SJSA1 (cell line): Measurements from ENCODE around the gene LSM10. TPM values are rescaled to one million over a fixed set of nuclear protein-coding genes. Genes with fewer than 3 reads are reported as not detected.
A peak's percentile ranks its signal among the peaks of the same experiment; 100 is the strongest.

Experiments
- DNase-seq, 2 experiments: peaks; one replicate each; pipeline ENCODE4 v3.0.0-alpha.2; 2015 to 2020; ENCODE audit warnings: low spot score in 2 of 2, low read depth in 1 of 2
- H3K27ac ChIP-seq: fragments of 250-450 bp; sonication (Bioruptor Pico); 2 replicates; pipeline ENCODE4 v1.5.1; 2020; ENCODE audit warnings: mild to moderate bottlenecking, moderate library complexity
- H3K27me3 ChIP-seq: fragments of 250-450 bp; sonication (Bioruptor Pico); replicated peaks from 2 replicates; pipeline ENCODE4 v1.5.1; 2020; ENCODE audit warnings: mild to moderate bottlenecking, moderate library complexity
- H3K36me3 ChIP-seq: fragments of 250-450 bp; sonication (Bioruptor Pico); 2 replicates; pipeline ENCODE4 v1.5.1; 2020; ENCODE audit warnings: mild to moderate bottlenecking
- H3K4me1 ChIP-seq: fragments of 250-450 bp; sonication (Bioruptor Pico); replicated peaks from 2 replicates; pipeline ENCODE4 v1.6.1; 2021; ENCODE audit warnings: mild to moderate bottlenecking
- H3K4me3 ChIP-seq: fragments of 250-450 bp; sonication (Bioruptor Pico); 2 replicates; pipeline ENCODE4 v1.5.1; 2020; ENCODE audit warnings: mild to moderate bottlenecking
- H3K9me3 ChIP-seq: fragments of 250-450 bp; sonication (Bioruptor Pico); replicated peaks from 2 replicates; pipeline ENCODE4 v1.5.1; 2020; ENCODE audit warnings: mild to moderate bottlenecking
- total RNA-seq: library from RNA; depleted of rRNA; stranded (reverse); fragments of >200 nt; shearing (Covaris generic); gene quantifications from 2 replicates; pipeline ENCODE4 v1.2.3, GENCODE V29; 2014; rRNA removed

LSM10 gene
- total RNA-seq, 1 experiment from 2014 or later, result 6.4 TPM

DNA sequence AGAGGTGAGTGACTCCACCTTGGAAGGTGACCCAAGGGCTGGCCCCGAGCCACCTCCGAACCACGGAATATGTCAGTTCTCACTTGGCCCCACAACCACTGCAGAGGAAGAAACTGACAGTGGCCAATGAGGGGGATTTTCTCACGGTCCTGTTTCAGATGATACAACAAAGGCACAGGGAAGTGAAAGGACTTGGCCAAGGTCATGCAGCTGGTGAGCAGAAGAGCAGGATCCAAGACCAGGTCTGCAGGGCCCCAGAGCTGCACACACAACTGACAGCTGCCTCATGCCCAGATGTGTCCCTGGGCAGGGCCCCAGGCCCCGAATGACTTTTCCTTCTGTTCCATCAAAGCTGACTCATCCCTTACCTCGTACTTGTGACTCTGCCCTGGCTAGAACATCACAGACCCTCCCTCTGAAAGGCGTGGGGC lies 48.5 kb downstream of the LSM10 start:
- peak; percentile 49 to 65 for DNase-seq
- peaks cover 51% of the 10 kb centered on the region for H3K4me1 ChIP-seq
- H3K36me3 ChIP-seq, result peaks cover 76% of the 10 kb centered on the region

DNA sequence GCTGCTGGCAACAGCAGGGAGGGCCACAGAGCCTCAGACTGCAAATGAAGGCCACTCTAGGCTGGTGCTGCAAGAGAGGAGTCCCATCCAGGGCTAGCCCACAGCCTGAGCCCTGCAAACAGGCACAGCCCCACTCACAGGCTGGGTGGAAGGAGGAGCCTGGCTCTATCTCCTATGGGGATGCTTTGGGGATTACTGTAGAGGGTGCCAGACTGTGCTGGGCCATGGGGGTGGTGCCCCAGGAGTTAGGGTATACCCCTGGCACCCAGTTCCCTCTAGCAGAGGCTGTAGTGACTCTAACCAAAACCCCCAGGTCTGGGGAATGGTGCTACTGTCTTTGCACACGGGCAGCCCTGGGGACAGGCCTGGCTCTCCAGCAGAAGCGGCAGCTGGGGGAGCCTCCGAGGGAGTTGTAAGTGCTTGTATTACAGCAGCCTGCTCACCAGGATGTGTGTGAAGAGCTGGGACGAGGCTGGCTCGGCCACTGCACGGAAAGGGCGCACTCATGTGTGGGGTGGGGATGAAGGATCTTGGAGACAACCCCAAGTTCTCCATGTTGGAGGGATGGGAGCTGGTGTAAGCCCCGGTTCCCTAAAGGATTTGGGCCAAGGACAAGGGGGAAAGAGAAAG lies 50.9 kb downstream of the LSM10 start:
- no peak for DNase-seq
- H3K4me1 ChIP-seq, result peaks cover 52% of the 10 kb centered on the region
- H3K9me3 ChIP-seq, result no peaks in the 10 kb centered on the region
- H3K36me3 ChIP-seq, result peaks cover 73% of the 10 kb centered on the region
- no peak overlapping the region for H3K4me3 ChIP-seq
- H3K27ac ChIP-seq, result no peak overlapping the region
- no peaks in the 10 kb centered on the region for H3K27me3 ChIP-seq

More for the DNA sequence above, 48.5 kb downstream of the LSM10 start:
- Histone ChIP-seq H3K27ac (peak overlapping the region; percentile 99), H3K27me3 (no peaks in the 10 kb centered on the region), H3K9me3 (no peaks in the 10 kb centered on the region), H3K4me3 (no peak overlapping the region)

DNA sequence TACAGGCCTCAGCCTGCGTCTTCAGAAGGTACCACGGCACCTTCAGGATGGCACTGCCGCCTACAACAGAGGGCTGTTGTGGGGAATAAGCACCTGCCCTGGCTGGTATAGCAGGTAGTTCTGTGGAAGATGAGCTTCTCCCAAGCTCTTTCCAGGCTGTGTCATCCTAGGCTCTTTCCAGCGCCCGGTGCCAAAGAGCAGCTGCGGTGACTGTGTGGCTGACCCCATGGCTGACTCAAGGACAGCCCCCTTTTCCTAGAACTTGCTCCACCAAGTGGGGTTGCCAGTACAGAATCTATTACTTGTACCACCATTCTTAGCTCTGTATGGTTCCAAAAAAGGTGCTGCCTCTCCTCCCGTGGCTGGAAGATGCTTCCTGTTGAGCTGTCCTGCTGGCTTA lies 52.4 kb downstream of the LSM10 start:
- Histone ChIP-seq H3K4me3 (no peak overlapping the region), H3K4me1 (peaks cover 37% of the 10 kb centered on the region), H3K27ac (no peak overlapping the region), H3K27me3 (no peaks in the 10 kb centered on the region), H3K9me3 (no peaks in the 10 kb centered on the region), H3K36me3 (peaks cover 84% of the 10 kb centered on the region)
- DNase-seq, result no peak

DNA sequence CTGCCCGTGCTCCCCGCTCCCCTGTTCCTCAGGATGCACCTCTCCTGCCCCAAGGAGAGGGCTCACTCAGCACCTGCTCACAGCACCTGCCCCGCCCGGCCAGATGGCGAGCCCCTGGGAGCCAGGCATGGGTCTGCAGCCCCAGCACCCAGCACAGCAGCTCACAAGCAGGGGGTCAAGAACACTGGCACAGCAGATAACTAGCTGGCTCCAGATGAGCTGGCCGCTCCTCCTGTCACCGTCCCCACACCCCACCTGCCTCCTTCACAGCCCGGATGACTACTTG lies 53.4 kb downstream of the LSM10 start:
- H3K4me3 ChIP-seq, result no peak overlapping the region
- no peak for DNase-seq
- H3K27me3 ChIP-seq, result no peaks in the 10 kb centered on the region
- H3K27ac ChIP-seq, result no peak overlapping the region
- H3K9me3 ChIP-seq, result no peaks in the 10 kb centered on the region
- H3K4me1 ChIP-seq, result peaks cover 27% of the 10 kb centered on the region
- H3K36me3 ChIP-seq, result peaks cover 89% of the 10 kb centered on the region

DNA sequence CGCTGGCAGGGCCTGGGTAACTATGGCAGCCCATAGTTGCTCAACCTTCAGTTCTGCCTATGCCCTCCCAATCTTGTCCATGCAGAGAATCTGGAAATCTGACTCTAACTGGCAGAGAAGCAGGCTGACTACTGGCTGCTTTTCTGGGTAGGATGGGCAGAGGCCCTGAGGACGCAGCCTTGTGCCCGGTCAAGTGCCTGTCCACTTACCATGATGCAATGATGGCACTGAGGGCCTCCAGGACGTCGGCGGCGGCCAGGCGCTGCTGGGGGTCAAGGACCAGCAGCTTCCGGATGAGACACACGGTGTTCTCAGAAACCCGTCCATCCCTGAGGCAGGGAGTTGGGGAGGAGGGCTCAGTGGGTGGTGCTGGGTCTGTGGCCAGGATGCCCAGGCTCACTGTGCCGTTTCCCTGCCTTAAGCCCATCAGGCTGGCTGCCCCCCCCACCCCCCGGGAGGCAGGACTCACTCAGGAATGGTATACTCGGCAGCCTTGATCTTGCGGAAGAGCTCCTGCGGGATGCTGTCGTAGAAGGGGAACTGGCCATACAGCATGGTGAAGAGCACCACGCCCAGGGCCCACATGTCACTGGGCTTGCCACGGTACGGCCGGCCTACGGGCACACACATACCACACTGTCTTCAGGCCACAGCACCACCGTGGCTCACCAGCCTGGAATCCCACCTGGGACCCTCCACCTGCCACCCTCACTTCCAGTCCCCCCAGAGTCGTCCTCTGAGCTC lies 53.9 kb downstream of the LSM10 start:
- DNase-seq, result no peak
- Histone ChIP-seq H3K9me3 (no peaks in the 10 kb centered on the region), H3K27ac (peak overlapping the region; percentile 67; the same call in 1 of the 2 replicates), H3K4me1 (peaks cover 22% of the 10 kb centered on the region), H3K36me3 (peaks cover 84% of the 10 kb centered on the region), H3K27me3 (no peaks in the 10 kb centered on the region), H3K4me3 (no peak overlapping the region)

Other genes starting within 250 kb of the LSM10 start
- gene TRAPPC3, start 248.4 kb downstream of the LSM10 start, total RNA-seq, result 134 and 167 TPM in 2 replicates
- gene MAP7D1, start 241.7 kb downstream of the LSM10 start, total RNA-seq, result 191 and 218 TPM in 2 replicates
- 61.6 and 66.1 TPM in 2 replicates for gene THRAP3, start 173.5 kb downstream of the LSM10 start, total RNA-seq
- 0.78 and 1.5 TPM in 2 replicates for gene SH3D21, start 91.5 kb downstream of the LSM10 start, total RNA-seq
- 103 and 159 TPM in 2 replicates for gene EVA1B, start 74.3 kb downstream of the LSM10 start, total RNA-seq
- gene STK40, start 12.0 kb downstream of the LSM10 start, total RNA-seq, result 16.1 and 29.2 TPM in 2 replicates
- gene OSCP1, start 52.5 kb upstream of the LSM10 start, total RNA-seq, result 1.5 and 6.5 TPM in 2 replicates
- 63.1 and 95.8 TPM in 2 replicates for gene MRPS15, start 66.5 kb upstream of the LSM10 start, total RNA-seq
- not detected in 2 replicates for gene CSF3R, start 85.0 kb upstream of the LSM10 start, total RNA-seq